ENCODE data around the gene KCNT2. TPM values are rescaled to one million over a fixed set of nuclear protein-coding genes. Genes with fewer than 3 reads are reported as not detected.

The KCNT2 gene
- total and polyA plus RNA-seq, 4 donors, result 1.7 to 11.2 (median 6.8) TPM

- no peak for DNase-seq (ENCODE audit: low spot score)
- Histone ChIP-seq H3K4me1 (ENCODE audit: control insufficient read depth in 4 of 4, insufficient read depth in 4 of 4, low read length in 3 of 4) (peaks cover 0 to 7% (median 3%) of the 10 kb centered on the region in 4 donors), H3K36me3 (ENCODE audit: control insufficient read depth in 4 of 4, insufficient read depth in 3 of 4, low read depth in 1 of 4, low read length in 3 of 4) (no peaks in the 10 kb centered on the region), H3K27ac (ENCODE audit: low read depth in 1 of 2, low read length in 2 of 2) (no peak overlapping the region), H3K9me3 (ENCODE audit: control insufficient read depth in 4 of 4, low read length in 3 of 4) (no peaks in the 10 kb centered on the region), H3K9ac (ENCODE audit: low read depth in 1 of 2, low read length in 2 of 2) (no peak overlapping the region), H3K4me3 (ENCODE audit: low read depth in 1 of 3, low read length in 3 of 3) (no peak overlapping the region), H3K27me3 (ENCODE audit: control insufficient read depth in 4 of 4, insufficient read depth in 4 of 4, low read length in 3 of 4) (no peaks in the 10 kb centered on the region)
- TF ChIP-seq EGR1 (IDR thresholded peaks at IDR 0.05; ENCODE audit: low read depth in 2 of 2), result no peak
- TF ChIP-seq HNF4A (conservative IDR thresholded peaks at IDR 0.05), result no peak
- 85% methylated on average over 2 of the region's 2 CpGs for WGBS
Measured at GRCh38 chr1:196502437-196502836, 105.8 kb downstream of the KCNT2 start.

- H3K9me3 ChIP-seq (ENCODE audit: control insufficient read depth in 4 of 4, low read length in 3 of 4), result no peaks in the 10 kb centered on the region
- no peaks in the 10 kb centered on the region for H3K36me3 ChIP-seq (ENCODE audit: control insufficient read depth in 4 of 4, insufficient read depth in 3 of 4, low read depth in 1 of 4, low read length in 3 of 4)
- DNase-seq (ENCODE audit: low spot score), result no peak
- H3K4me1 ChIP-seq (ENCODE audit: control insufficient read depth in 4 of 4, insufficient read depth in 4 of 4, low read length in 3 of 4), result peaks cover 0 to 7% (median 3%) of the 10 kb centered on the region in 4 donors
- no peak overlapping the region for H3K27ac ChIP-seq (ENCODE audit: low read depth in 1 of 2, low read length in 2 of 2)
- 86% methylated on average over 8 of the region's 8 CpGs for WGBS
- no peak overlapping the region for H3K4me3 ChIP-seq (ENCODE audit: low read depth in 1 of 3, low read length in 3 of 3)
- TF ChIP-seq ZBTB33 (IDR thresholded peaks at IDR 0.05) (peak; percentile 53), HNF4G (IDR thresholded peaks at IDR 0.05) (no peak), RAD21 (IDR thresholded peaks at IDR 0.05) (peak in 1 of 2 donors; percentile 6), RXRA (IDR thresholded peaks at IDR 0.05) (no peak), YY1 (IDR thresholded peaks at IDR 0.05) (peak; percentile 29), FOXA1 (IDR thresholded peaks at IDR 0.05) (peak; percentile 54), FOXA2 (IDR thresholded peaks at IDR 0.05) (peak; percentile 68)
- H3K27me3 ChIP-seq (ENCODE audit: control insufficient read depth in 4 of 4, insufficient read depth in 4 of 4, low read length in 3 of 4), result no peaks in the 10 kb centered on the region
- H3K9ac ChIP-seq (ENCODE audit: low read depth in 1 of 2, low read length in 2 of 2), result no peak overlapping the region
Measured at GRCh38 chr1:196501760-196502428, 106.3 kb downstream of the KCNT2 start.

GRCh38 chr1:196497817-196498216, 110.4 kb downstream of the KCNT2 start:
- WGBS, result 92% methylated on average over 4 of the region's 4 CpGs
- TF ChIP-seq FOXA1 (IDR thresholded peaks at IDR 0.05), result no peak

GRCh38 chr1:196494766-196495165, 113.5 kb downstream of the KCNT2 start:
- Histone ChIP-seq H3K9ac (ENCODE audit: low read depth in 1 of 2, low read length in 2 of 2) (no peak overlapping the region), H3K4me1 (ENCODE audit: control insufficient read depth in 4 of 4, insufficient read depth in 4 of 4, low read length in 3 of 4) (peaks cover 0 to 2% (median 0%) of the 10 kb centered on the region in 4 donors), H3K9me3 (ENCODE audit: control insufficient read depth in 4 of 4, low read length in 3 of 4) (no peaks in the 10 kb centered on the region), H3K27ac (ENCODE audit: low read depth in 1 of 2, low read length in 2 of 2) (no peak overlapping the region), H3K27me3 (ENCODE audit: control insufficient read depth in 4 of 4, insufficient read depth in 4 of 4, low read length in 3 of 4) (no peaks in the 10 kb centered on the region), H3K4me3 (ENCODE audit: low read depth in 1 of 3, low read length in 3 of 3) (no peak overlapping the region), H3K36me3 (ENCODE audit: control insufficient read depth in 4 of 4, insufficient read depth in 3 of 4, low read depth in 1 of 4, low read length in 3 of 4) (no peaks in the 10 kb centered on the region)
- DNase-seq (ENCODE audit: low spot score), result no peak
- 97% methylated on average over 5 of the region's 5 CpGs for WGBS
- TF ChIP-seq ZBTB33 (IDR thresholded peaks at IDR 0.05) (no peak), SP1 (IDR thresholded peaks at IDR 0.05) (no peak), FOXA2 (IDR thresholded peaks at IDR 0.05) (no peak), YY1 (IDR thresholded peaks at IDR 0.05) (no peak), REST (IDR thresholded peaks at IDR 0.05) (no peak), RXRA (IDR thresholded peaks at IDR 0.05) (no peak), GABPA (IDR thresholded peaks at IDR 0.05 in 1 of 2, conservative IDR thresholded peaks at IDR 0.05 in 1 of 2) (no peak), NR2F2 (IDR thresholded peaks at IDR 0.05) (no peak), MAX (IDR thresholded peaks at IDR 0.05) (no peak), HNF4A (conservative IDR thresholded peaks at IDR 0.05) (no peak), FOXA1 (IDR thresholded peaks at IDR 0.05) (no peak), ATF3 (IDR thresholded peaks at IDR 0.05) (no peak)

More at GRCh38 chr1:196497817-196498216, 110.4 kb downstream of the KCNT2 start:
- H3K27ac ChIP-seq (ENCODE audit: low read depth in 1 of 2, low read length in 2 of 2), result no peak overlapping the region
- no peak overlapping the region for H3K9ac ChIP-seq (ENCODE audit: low read depth in 1 of 2, low read length in 2 of 2)
- H3K4me3 ChIP-seq (ENCODE audit: low read depth in 1 of 3, low read length in 3 of 3), result no peak overlapping the region
- DNase-seq (ENCODE audit: low spot score), result no peak
- no peaks in the 10 kb centered on the region for H3K9me3 ChIP-seq (ENCODE audit: control insufficient read depth in 4 of 4, low read length in 3 of 4)
- H3K4me1 ChIP-seq (ENCODE audit: control insufficient read depth in 4 of 4, insufficient read depth in 4 of 4, low read length in 3 of 4), result peaks cover 0 to 8% (median 3%) of the 10 kb centered on the region in 4 donors
- no peaks in the 10 kb centered on the region for H3K27me3 ChIP-seq (ENCODE audit: control insufficient read depth in 4 of 4, insufficient read depth in 4 of 4, low read length in 3 of 4)
- H3K36me3 ChIP-seq (ENCODE audit: control insufficient read depth in 4 of 4, insufficient read depth in 3 of 4, low read depth in 1 of 4, low read length in 3 of 4), result no peaks in the 10 kb centered on the region

Measured in liver (tissue), 9 donors.